GM12891 (cell line): Measurements from ENCODE around the gene C16orf74.

Experiments used
- DNase-seq: peaks from one replicate; pipeline ENCODE4 v3.0.0; 2011; ENCODE audit warnings: low spot score; ENCODE audit not compliant: insufficient read length
- FAIRE-seq: peaks from 2 replicates; lab custom pipeline; 2011; peaks lifted over from hg19 to GRCh38; lab: Jason Lieb, UNC
- PAX5 ChIP-seq: IDR thresholded peaks from 2 replicates; pipeline ENCODE4 v1.6.1; 2011; ENCODE audit warnings: low read length, moderate library complexity, mild to moderate bottlenecking; ENCODE audit not compliant: insufficient read depth, severe bottlenecking
- POLR2A ChIP-seq: IDR thresholded peaks from 2 replicates; pipeline ENCODE4 v1.6.1; 2011; ENCODE audit warnings: low read depth, low read length, control low read depth
- POLR2AphosphoS5 ChIP-seq: IDR thresholded peaks from 2 replicates; pipeline ENCODE4 v1.6.1; 2011; ENCODE audit warnings: low read depth, low read length, control low read depth
- POU2F2 ChIP-seq: IDR thresholded peaks from 2 replicates; pipeline ENCODE4 v1.6.1; 2011; ENCODE audit warnings: low read depth, mild to moderate bottlenecking, control low read depth, low read length, moderate library complexity
- SPI1 ChIP-seq: IDR thresholded peaks from 2 replicates; pipeline ENCODE4 v1.6.1; 2011; ENCODE audit warnings: low read depth, low read length, control low read depth
- TAF1 ChIP-seq: IDR thresholded peaks from 2 replicates; pipeline ENCODE4 v1.6.1; 2011; ENCODE audit warnings: low read depth, low read length, control low read depth

Gene C16orf74

DNA sequence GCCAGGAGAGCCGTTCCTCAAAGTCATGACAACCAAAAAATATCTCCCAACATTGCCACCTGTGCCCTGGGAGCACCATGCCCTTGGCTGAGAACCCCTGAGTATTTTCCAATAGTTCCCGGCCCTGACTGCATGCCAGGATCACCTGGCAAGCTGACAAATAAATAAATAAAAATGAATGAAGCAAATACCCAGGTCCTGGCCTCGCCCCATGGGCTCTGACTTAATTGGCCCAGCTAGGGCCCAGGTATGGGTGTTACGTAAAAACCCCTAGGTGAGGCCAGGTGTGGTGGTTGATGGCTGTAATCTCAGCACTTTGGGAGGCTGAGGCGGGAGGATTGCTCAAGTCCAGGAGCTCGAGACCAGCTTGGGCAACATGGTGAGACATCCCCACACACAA lies 2.7 kb upstream of the C16orf74 start:
- no peak for FAIRE-seq
- TF ChIP-seq TAF1 (no peak), SPI1 (no peak), PAX5 (no peak), POLR2A (no peak), POU2F2 (no peak), POLR2AphosphoS5 (no peak)
- no peak for DNase-seq

DNA sequence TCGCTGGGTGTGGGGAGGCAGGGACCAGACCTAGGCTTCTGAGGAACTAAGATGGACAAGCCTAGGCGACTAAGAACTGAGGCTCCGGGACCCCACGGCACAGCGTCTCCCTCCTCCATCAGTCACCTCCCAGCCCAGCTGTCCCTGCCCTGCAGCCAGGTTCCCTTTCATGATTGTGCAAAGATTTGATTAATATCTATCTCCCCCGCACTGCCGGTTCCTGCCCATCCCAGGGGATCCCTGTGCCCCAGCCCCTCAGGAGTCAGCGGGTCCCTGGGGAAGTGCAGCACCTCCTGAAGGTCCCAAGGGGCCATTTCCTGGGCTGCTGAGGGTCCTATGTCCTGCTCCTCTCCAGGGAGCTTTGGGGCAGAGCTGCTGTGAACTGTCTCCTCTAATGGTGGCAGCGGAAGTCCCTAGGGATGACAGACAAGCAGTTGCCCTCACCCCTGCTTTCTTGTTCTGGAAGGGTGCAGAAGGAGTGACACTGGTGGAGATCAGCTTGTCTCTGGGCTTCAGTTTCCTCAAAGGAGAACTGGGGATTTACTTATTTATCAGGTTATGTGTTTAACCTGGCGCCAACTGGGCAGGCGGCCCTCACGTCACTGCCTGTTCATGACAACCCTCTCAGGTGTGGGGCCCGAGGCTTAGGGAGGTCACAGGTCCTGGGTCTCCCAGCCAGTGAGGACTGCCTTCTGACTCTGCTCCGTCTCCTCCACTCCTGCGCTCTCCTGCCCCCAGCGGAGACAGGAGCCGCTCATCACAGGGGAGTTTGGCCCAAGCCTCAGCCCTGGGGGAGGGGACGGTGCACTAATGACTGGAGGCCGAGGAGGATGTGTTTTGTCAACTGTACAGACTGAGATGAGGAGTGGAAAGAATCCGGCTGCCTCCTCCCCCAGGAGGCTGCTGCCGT lies 1.9 kb upstream of the C16orf74 start:
- no peak for DNase-seq
- FAIRE-seq = peak; percentile 69
- TF ChIP-seq TAF1 = no peak
- TF ChIP-seq POLR2A = no peak
- no peak for TF ChIP-seq POLR2AphosphoS5
- TF ChIP-seq SPI1 = no peak
- no peak for TF ChIP-seq PAX5
- TF ChIP-seq POU2F2 = no peak

DNA sequence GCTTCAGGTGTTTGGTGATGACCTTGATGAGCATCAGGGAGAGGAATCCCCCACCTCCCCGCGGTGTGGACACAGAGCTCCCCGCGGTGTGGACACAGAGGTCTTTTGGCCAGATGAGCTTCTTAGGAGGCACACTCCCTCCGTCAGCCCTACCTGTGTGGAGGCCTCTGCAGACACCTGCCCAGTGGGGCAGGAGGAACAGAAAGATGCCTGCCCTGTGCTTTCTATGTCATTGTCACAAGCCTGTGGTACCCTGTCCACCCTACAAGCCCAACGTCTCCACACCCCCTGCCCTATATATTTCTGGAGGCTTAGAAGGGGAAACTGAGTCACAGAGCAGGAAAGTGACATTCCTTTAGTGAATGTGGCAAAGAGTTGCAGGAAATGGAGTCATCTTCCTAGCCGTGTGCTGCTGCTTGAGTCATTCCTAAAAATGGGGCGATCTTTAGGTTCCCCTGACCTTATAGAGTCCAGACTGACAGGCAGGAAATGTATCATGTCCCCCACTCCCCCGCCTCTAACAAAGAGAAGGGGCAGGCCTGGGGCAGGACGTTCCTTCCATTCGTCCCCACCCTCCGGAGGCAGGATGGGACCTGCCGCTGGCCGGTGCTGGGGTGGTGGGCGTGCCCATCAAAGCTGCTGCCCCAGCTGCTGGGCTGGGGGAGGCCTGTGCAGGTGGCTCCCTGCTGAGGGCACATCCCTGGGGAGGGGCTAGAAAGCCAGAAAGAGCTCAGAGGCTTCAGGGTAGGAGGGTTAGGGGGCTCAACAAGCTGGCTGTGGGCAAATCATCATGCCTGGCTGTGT lies 1.0 kb upstream of the C16orf74 start:
- DNase-seq = no peak
- FAIRE-seq = peak; percentile 75
- TF ChIP-seq POLR2AphosphoS5 (no peak), SPI1 (no peak), POLR2A (no peak), POU2F2 (no peak), TAF1 (no peak), PAX5 (no peak)

DNA sequence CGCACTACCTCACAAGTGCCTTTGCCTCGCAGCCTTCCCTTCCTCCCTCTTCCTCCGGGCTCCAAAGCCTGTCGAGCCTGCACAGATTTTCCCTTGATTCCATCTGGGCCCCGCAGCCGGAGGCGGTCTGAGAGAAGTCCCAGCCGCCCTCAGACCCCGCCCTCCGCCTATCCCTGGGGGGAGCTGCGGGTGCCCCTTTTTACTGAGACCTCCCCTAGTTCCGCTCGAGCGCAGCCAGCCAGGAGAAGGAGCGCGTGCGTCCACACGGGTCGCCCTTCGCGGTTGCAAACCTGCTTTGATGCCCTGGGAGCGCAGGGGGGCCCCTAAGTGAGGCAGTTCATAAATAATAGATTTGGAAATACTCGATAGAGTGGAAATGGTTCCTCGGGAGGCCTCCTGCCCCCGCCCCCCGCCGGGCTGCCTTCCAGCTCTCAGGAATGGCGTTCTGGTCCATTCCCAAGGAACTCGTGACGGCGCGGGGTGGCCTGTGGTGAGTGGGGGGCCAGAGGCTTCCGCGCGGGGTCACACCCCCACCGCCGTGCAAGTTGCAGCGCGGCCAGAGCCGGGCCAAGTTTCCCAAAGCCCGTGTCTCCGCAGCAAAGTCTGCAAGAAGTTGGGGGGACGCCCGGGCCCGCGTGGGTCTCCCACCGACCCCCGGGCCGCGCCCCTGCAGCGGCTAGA lies 610 bp downstream of the C16orf74 start:
- TF ChIP-seq POU2F2 (no peak), SPI1 (no peak), POLR2AphosphoS5 (no peak), TAF1 (no peak), PAX5 (no peak), POLR2A (no peak)
- DNase-seq = no peak
- FAIRE-seq = no peak

DNA sequence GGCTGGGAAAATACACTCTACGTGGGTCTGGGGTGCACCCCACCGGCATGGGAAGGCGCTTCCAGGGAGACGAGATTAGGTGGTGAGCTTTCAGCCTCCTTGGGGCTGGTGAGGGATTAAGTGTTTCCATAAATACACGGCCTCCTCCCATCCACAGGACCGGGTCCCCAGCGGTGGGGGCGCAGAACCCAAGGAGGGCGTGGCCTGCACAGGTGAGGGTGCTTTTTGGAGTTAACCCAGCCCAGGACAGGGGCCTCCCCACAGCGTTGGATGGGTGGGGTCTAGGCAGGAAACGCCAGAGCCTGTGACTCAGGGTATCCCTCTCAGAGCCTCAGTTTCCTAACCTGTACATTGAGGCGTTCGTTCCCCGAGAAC lies 1.1 kb downstream of the C16orf74 start:
- FAIRE-seq (peak; percentile 60), DNase-seq (no peak)
- TF ChIP-seq POU2F2 = no peak
- no peak for TF ChIP-seq POLR2A

DNA sequence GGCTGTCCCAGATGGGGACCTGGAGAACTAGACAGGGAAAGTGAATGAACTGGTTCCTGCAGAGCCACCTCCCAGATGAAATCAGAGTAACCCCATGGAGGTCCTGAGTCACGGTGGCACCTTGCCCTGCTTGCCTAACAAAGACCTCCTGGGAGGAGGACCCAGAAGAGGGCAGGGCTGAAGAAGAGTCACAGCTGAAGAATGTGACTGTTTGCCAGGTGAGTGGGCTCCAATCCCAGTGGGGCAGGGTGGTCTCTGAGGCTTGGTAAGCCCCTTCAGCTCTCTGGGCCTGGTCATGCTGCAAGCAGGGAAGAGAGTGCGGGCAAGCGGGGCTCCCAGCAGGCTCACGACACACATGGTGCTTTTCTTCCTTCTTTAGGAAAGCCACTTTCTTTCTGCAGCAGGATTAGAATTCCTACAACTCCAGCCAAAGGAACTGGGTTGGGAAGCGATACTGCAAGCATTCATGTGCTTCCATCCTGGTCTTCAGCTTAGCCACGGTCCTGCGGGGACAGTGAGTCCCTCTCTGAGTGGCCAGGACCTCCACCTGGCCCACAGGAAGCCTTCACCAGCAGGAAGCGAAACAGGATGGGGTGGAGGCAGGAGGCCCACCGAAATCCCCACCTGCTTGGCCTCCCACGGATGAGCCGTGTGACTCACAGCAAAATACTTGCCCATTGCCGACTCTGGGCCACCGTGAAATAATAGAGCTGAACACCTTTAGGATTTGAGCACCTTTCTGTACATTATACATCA lies 4.3 kb downstream of the C16orf74 start:
- TF ChIP-seq POLR2AphosphoS5 (no peak), POU2F2 (no peak), SPI1 (peak; percentile 81), TAF1 (no peak)
- DNase-seq (no peak), FAIRE-seq (peak; percentile 75)

DNA sequence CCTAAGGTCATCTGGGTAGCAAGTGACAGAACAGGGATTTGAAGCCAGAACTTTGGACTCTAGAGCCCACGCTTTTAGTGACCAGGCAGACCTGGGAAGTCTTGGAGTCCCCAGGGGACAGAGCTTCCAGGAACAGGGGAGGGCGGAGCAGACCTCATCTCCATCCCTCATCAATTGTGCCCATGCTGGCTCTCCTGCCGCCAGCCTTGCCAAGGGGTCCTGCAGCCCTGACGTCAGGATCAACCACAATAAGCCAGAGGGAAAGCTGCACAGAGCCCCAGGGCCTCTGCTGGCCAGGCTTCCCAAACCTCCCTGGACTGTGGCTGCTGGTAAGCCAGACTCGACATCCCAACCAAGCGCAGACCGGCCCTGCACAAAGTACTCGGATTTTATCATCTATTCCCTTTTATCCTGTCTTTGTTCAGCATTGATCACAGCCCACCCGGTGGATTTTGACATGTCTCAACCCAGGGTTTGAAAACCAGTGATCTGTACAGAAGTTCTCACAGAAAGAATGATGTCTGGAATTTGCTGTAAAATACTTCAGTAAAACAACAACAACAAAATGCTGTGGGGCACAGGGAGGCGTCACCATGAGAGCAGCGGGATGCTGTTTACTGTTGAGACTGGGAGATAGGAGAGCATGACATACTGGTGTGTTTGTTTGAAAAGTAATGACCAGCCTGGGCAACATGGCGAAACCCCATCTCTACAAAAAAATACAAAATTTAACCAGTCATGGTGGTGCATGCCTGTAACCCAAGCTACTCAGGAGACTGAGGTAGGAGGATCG lies 11.8 kb downstream of the C16orf74 start:
- TF ChIP-seq PAX5 (no peak), TAF1 (no peak), POU2F2 (no peak), POLR2A (no peak), POLR2AphosphoS5 (no peak), SPI1 (no peak)
- FAIRE-seq (no peak), DNase-seq (no peak)

DNA sequence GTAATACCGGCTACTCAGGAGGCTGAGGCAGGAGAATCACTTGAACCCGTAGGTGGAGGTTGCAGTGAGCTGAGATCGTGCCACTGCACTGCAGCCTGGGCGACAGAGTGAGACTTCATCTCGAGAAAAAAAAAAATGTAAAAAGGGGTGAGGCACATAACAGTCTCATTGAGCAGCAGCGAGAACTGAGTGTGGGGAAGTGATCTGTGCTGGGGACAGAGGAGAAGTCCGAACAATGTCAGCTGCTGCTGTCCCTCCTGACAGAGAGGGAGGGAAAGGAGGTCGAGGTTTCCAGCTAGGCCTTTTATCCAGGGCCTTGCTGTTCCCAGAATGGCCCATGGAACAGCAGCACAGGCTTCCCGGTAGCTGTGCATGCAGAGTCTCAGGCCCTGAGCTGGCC lies 14.0 kb downstream of the C16orf74 start:
- TF ChIP-seq TAF1 (no peak), POLR2A (no peak), SPI1 (peak; percentile 42; the same call in 1 of the 2 replicates), POU2F2 (no peak)
- DNase-seq = no peak
- FAIRE-seq = no peak

DNA sequence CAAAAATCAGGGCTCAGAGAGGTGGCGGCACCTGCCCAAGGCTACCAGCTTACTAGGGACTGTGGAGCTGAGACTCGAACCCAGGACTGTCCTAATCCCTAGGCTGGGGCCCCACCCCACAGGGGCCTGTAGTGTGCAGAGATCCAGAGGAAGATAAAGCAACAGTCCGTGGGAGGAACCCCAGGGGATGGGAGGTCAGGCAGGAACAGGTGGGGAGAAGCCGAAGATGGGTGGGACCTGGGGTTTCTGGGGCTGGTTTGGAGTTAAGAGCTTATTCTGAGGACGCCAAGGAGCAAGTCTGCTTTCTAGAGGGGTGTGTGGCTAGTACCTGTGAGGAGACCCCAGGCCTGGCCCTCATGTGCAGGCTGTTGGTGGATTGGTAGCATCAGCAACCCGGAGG lies 14.9 kb downstream of the C16orf74 start:
- FAIRE-seq = no peak
- DNase-seq = no peak
- TF ChIP-seq PAX5 (no peak), POLR2AphosphoS5 (no peak), SPI1 (no peak), POU2F2 (no peak), TAF1 (no peak), POLR2A (no peak)
